ENCODE results near the gene OLFM1. TPM values are rescaled to one million over a fixed set of nuclear protein-coding genes. Genes with fewer than 3 reads are reported as not detected.
"Not testable (repeated sequence)": the region's sequence is repeated elsewhere in the genome, so short reads cannot be mapped to it uniquely, and the experiment has no call there.

OLFM1 gene
- total RNA-seq, 2 donors from 2014 or later = 11.0 to 23.2 TPM

GRCh38 chr9:135062254-135062653 lies 25.2 kb upstream of the OLFM1 start:
- Histone ChIP-seq H3K27ac (ENCODE audit: low read depth, low read length) (no peak overlapping the region), H3K9me3 (ENCODE audit: control insufficient read depth, low read length) (no peaks in the 10 kb centered on the region), H3K4me3 (ENCODE audit: low read length) (no peak overlapping the region), H3K9ac (ENCODE audit: extremely low read depth, low read length, poor library complexity, severe bottlenecking) (no peak overlapping the region), H3K27me3 (ENCODE audit: control insufficient read depth, insufficient read depth, low read length, poor library complexity, severe bottlenecking) (peaks cover 14% of the 10 kb centered on the region), H3K36me3 (ENCODE audit: control insufficient read depth, insufficient read depth, low read length) (no peaks in the 10 kb centered on the region), H3K4me1 (ENCODE audit: control insufficient read depth, insufficient read depth, low read length) (no peaks in the 10 kb centered on the region)
- DNase-seq = peak; percentile 11
- peaks cover 32% of the 10 kb centered on the region for H3K27me3 Mint-ChIP-seq (ENCODE audit: insufficient read depth)
- no peaks in the 10 kb centered on the region for H3K4me1 Mint-ChIP-seq
- peaks cover 38% of the 10 kb centered on the region for H3K9me3 Mint-ChIP-seq
- H3K4me3 Mint-ChIP-seq = no peak overlapping the region
- H3K36me3 Mint-ChIP-seq (ENCODE audit: low read depth) = no peaks in the 10 kb centered on the region
- TF ChIP-seq, protein P1, sequence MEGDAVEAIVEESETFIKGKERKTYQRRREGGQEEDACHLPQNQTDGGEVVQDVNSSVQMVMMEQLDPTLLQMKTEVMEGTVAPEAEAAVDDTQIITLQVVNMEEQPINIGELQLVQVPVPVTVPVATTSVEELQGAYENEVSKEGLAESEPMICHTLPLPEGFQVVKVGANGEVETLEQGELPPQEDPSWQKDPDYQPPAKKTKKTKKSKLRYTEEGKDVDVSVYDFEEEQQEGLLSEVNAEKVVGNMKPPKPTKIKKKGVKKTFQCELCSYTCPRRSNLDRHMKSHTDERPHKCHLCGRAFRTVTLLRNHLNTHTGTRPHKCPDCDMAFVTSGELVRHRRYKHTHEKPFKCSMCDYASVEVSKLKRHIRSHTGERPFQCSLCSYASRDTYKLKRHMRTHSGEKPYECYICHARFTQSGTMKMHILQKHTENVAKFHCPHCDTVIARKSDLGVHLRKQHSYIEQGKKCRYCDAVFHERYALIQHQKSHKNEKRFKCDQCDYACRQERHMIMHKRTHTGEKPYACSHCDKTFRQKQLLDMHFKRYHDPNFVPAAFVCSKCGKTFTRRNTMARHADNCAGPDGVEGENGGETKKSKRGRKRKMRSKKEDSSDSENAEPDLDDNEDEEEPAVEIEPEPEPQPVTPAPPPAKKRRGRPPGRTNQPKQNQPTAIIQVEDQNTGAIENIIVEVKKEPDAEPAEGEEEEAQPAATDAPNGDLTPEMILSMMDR (conservative IDR thresholded peaks at IDR 0.05) = no peak
- no peak overlapping the region for H3K27ac Mint-ChIP-seq
- WGBS, 2 experiments (ENCODE audit: insufficient coverage in 1 of 2, insufficient read length in 1 of 2) = 89 to 90% methylated on average over 5 of the region's 5 CpGs

DNA sequence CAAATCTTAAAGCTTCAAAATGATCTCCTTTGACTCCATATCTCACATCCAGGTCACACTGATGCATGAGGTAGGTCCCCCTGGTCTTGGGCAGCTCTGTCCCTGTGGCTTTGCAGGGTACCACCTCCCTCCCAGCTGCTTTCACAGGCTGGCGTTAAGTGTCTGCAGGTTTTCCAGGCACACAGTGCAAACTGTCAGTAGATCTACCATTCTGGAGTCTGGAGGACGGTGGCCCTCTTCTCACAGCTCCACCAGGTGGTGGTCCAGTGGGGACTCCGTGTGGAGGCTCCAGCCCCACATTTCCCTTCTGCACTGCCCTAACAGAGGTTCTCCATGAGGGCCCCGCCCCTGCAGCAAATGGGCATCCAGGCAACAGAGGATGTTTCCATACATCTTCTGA lies 24.0 kb upstream of the OLFM1 start:
- H3K9ac ChIP-seq (ENCODE audit: extremely low read depth, low read length, poor library complexity, severe bottlenecking); H3K4me1 Mint-ChIP-seq; H3K36me3 Mint-ChIP-seq (ENCODE audit: low read depth); H3K4me3 ChIP-seq (ENCODE audit: low read length); H3K36me3 ChIP-seq (ENCODE audit: control insufficient read depth, insufficient read depth, low read length); H3K27ac Mint-ChIP-seq; H3K4me3 Mint-ChIP-seq; H3K4me1 ChIP-seq (ENCODE audit: control insufficient read depth, insufficient read depth, low read length); H3K27ac ChIP-seq (ENCODE audit: low read depth, low read length); H3K9me3 ChIP-seq (ENCODE audit: control insufficient read depth, low read length): not testable (repeated sequence)
- H3K27me3 ChIP-seq (ENCODE audit: control insufficient read depth, insufficient read depth, low read length, poor library complexity, severe bottlenecking) = peaks cover 14% of the 10 kb centered on the region
- DNase-seq = peak; percentile 10
- peaks cover 38% of the 10 kb centered on the region for H3K9me3 Mint-ChIP-seq
- H3K27me3 Mint-ChIP-seq (ENCODE audit: insufficient read depth) = peaks cover 32% of the 10 kb centered on the region
- 60 to 78% methylated on average over 2 to 4 of the region's 4 CpGs for WGBS, 2 experiments (ENCODE audit: insufficient coverage in 1 of 2, insufficient read length in 1 of 2)

DNA sequence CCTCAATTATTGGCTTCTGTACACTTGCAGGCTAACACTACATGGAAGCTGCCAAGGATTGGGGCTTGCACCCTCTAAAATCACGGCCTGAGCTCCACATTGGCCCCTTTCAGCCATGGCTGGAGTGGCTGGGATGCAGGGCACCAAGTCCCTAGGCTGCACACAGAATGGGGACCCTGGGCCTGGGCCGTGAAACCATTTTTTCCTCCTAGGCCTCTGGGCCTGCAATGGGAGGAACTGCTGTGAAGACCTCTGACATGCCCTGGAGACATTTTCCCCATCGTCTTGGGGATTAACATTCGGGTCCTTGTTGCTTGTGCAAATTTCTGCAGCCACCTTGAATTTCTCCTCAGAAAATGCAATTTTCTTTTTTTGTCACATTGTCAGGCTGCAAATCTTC lies 23.6 kb upstream of the OLFM1 start:
- not testable (repeated sequence) for H3K4me1 Mint-ChIP-seq
- DNase-seq = peak; percentile 6

DNA sequence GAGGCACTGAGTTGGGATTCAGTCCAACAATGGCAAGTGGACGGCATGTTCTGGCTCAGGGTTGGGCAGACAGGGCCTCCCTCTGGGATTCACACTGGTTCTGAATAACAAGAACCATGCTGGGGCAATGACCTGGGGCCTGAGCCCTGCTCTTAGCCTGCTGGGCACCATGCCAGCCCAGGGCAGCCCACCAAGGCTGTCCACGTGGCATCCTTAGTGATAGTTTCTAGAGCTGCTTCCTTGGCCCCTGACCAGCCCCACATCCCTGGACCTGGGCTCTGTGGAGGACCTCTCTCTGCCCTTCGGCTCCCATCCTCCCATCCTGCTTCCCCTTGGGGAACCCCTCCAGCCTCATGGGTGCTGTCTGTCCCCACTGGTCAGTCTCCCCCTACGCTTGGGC lies 22.3 kb upstream of the OLFM1 start:
- Histone ChIP-seq H3K9me3 (ENCODE audit: control insufficient read depth, low read length) (no peaks in the 10 kb centered on the region), H3K27me3 (ENCODE audit: control insufficient read depth, insufficient read depth, low read length, poor library complexity, severe bottlenecking) (peaks cover 3% of the 10 kb centered on the region), H3K4me1 (ENCODE audit: control insufficient read depth, insufficient read depth, low read length) (no peaks in the 10 kb centered on the region), H3K36me3 (ENCODE audit: control insufficient read depth, insufficient read depth, low read length) (no peaks in the 10 kb centered on the region), H3K9ac (ENCODE audit: extremely low read depth, low read length, poor library complexity, severe bottlenecking) (no peak overlapping the region), H3K27ac (ENCODE audit: low read depth, low read length) (no peak overlapping the region), H3K4me3 (ENCODE audit: low read length) (no peak overlapping the region)
- Mint-ChIP-seq H3K27ac (no peak overlapping the region), H3K27me3 (ENCODE audit: insufficient read depth) (peaks cover 34% of the 10 kb centered on the region), H3K4me1 (no peaks in the 10 kb centered on the region), H3K4me3 (no peak overlapping the region), H3K9me3 (peaks cover 38% of the 10 kb centered on the region), H3K36me3 (ENCODE audit: low read depth) (no peaks in the 10 kb centered on the region)
- peak; percentile 13 for DNase-seq
- 88 to 90% methylated on average over 2 to 4 of the region's 4 CpGs for WGBS, 2 experiments (ENCODE audit: insufficient coverage in 1 of 2, insufficient read length in 1 of 2)
- TF ChIP-seq, protein P1 (conservative IDR thresholded peaks at IDR 0.05) = no peak

More for the DNA sequence above, 23.6 kb upstream of the OLFM1 start:
- H3K9me3 ChIP-seq (ENCODE audit: control insufficient read depth, low read length); H3K4me1 ChIP-seq (ENCODE audit: control insufficient read depth, insufficient read depth, low read length); H3K9ac ChIP-seq (ENCODE audit: extremely low read depth, low read length, poor library complexity, severe bottlenecking); H3K27ac Mint-ChIP-seq; H3K4me3 ChIP-seq (ENCODE audit: low read length); H3K4me3 Mint-ChIP-seq; H3K36me3 ChIP-seq (ENCODE audit: control insufficient read depth, insufficient read depth, low read length); H3K27ac ChIP-seq (ENCODE audit: low read depth, low read length); H3K36me3 Mint-ChIP-seq (ENCODE audit: low read depth): not testable (repeated sequence)
- 75 to 78% methylated on average over 3 to 4 of the region's 4 CpGs for WGBS, 2 experiments (ENCODE audit: insufficient coverage in 1 of 2, insufficient read length in 1 of 2)
- Mint-ChIP-seq H3K27me3 (ENCODE audit: insufficient read depth) (peaks cover 30% of the 10 kb centered on the region), H3K9me3 (peaks cover 38% of the 10 kb centered on the region)
- H3K27me3 ChIP-seq (ENCODE audit: control insufficient read depth, insufficient read depth, low read length, poor library complexity, severe bottlenecking) = peaks cover 14% of the 10 kb centered on the region
